ENCODE measurements around the gene PCSK7. TPM values are rescaled to one million over a fixed set of nuclear protein-coding genes. Genes with fewer than 3 reads are reported as not detected.
"Not testable (repeated sequence)": the region's sequence is repeated elsewhere in the genome, so short reads cannot be mapped to it uniquely, and the experiment has no call there.

PCSK7 gene
- total RNA-seq, 1 experiment from 2014 or later, result 45.7 TPM

GRCh38 chr11:117217141-117218084, 14.5 kb downstream of the PCSK7 start:
- DNase-seq (ENCODE audit: low read depth), result no peak

DNA sequence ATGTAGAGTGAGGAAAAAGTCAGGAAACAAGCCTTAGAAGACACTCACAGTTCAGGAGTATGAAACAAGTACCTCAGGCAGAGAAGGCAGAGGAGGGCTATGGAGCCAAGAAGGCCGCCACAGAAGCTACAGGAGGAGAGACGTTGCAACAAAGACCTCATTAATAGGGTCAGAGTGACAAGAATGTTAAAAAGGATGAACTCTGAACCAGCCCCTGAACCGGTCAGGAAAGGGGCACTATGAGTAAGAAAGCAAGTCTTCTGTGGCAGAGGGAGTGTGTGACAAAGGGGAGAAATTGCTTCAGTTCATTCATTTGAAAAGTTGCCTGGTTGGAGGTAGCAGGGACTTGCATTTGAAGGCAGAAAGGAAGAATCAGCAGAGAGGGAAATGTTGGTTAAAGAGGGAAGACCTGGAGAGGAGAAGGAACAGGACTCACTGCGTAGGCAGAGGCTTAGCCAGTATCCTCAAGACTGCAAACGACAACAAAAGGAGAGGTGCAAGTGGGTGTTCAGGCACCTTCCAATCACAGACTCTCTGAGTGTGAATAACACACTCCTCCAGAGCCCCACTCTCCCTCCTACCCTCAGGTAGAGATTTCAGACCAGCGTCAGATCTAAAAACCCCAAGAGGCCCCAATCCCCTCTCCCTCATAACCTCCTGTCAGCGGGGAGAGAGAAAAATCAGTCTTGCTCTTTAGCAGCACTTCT, 17.3 kb downstream of the PCSK7 start:
- no peak for DNase-seq (ENCODE audit: low read depth)

GRCh38 chr11:117212697-117213355, 19.0 kb downstream of the PCSK7 start:
- DNase-seq (ENCODE audit: low read depth), result no peak

GRCh38 chr11:117210620-117211019, 21.3 kb downstream of the PCSK7 start:
- DNase-seq (ENCODE audit: low read depth), result no peak

GRCh38 chr11:117209351-117210125, 22.3 kb downstream of the PCSK7 start:
- DNase-seq (ENCODE audit: low read depth), result not testable (repeated sequence)

DNA sequence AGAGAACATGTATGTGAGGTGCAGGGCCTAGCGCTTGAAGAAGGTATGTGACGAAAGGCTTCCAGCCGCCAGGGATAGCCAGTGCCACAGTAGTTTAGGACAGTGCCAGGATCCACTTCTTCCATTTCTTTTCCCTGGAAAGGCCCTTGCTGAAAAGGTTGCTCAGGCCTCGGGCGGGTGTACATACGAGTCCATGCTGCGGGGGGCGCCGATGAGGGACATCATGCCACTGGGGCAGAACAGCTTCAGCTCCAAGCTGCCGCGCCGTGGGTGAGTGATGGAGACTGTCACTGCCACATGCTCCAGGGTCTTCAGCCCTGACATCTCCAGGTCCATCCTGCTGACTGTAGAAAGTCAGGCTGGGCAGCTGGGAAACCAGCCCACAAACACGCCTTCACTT, 23.2 kb downstream of the PCSK7 start:
- not testable (repeated sequence) for DNase-seq (ENCODE audit: low read depth)

DNA sequence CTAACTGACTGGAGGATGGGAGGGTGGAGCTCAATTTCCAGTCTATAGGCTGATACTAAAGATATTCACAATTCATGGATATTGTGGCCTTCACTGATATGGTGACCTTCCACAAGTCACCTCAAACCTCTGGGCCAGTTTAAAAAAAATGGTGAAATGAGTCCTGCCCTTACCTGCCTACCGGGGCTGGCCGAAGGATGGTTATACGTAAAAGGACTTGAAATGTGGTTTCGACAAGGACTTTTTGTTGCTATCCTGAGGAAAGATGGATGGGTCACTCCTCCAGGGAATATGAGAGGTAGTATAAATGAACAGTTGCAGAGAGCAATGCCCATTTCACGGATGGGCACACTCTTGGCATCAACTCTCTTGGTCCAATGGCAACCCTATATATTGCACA, 24.4 kb downstream of the PCSK7 start:
- DNase-seq (ENCODE audit: low read depth), result not testable (repeated sequence)

DNA sequence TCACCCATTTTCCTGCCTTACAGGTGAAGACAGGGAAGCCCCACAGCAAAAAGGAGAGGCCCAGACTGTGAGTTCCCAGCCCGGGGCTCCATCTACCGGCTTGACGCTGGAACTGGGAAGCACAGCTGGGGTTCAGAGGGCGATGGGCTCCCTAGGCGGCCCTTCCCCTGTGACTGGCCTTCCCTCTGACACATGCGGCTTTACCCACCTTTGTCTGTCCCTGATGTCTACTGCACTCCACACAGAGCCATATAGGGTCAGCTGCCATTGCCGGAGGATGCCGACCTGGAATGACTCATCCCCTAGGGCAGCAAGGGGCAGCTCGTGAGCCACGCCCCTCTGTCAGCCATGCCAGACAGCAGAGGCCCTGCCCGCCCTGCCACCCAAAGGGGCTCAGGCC, 25.0 kb downstream of the PCSK7 start:
- peak; percentile 41 for DNase-seq (ENCODE audit: low read depth)

- DNase-seq (ENCODE audit: low read depth), result not testable (repeated sequence)
Measured at GRCh38 chr11:117206111-117206510, 25.8 kb downstream of the PCSK7 start.

DNA sequence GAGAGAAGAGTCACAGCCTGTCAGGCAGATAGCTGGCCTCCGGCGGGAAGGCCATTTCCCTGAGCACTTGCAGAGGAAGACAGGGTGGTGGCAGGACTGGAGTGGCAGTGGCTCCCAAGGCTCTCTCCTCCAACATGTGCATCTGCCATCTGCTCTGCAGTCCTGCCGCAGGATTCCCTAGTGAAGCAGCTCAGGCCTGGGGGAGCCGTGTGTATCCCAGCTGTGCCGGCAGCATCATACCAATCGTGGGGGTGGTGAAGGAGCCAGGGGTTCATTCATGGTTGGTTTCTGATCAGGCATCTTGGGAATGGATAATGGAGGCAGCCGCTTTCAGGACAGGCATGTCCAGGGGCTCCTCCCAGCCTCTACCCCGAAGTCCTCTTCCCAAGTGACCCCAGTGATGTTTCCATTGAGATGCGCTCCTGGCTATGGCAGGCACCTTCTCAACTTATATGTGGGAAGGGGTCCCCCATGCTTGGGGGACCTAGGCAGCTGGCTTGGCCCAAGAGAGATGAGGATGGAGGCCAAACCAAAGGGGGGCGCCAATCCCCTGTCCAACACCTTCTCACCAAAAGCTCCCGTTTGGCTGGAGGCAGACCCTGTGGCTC, 26.6 kb downstream of the PCSK7 start:
- no peak for DNase-seq (ENCODE audit: low read depth)

DNA sequence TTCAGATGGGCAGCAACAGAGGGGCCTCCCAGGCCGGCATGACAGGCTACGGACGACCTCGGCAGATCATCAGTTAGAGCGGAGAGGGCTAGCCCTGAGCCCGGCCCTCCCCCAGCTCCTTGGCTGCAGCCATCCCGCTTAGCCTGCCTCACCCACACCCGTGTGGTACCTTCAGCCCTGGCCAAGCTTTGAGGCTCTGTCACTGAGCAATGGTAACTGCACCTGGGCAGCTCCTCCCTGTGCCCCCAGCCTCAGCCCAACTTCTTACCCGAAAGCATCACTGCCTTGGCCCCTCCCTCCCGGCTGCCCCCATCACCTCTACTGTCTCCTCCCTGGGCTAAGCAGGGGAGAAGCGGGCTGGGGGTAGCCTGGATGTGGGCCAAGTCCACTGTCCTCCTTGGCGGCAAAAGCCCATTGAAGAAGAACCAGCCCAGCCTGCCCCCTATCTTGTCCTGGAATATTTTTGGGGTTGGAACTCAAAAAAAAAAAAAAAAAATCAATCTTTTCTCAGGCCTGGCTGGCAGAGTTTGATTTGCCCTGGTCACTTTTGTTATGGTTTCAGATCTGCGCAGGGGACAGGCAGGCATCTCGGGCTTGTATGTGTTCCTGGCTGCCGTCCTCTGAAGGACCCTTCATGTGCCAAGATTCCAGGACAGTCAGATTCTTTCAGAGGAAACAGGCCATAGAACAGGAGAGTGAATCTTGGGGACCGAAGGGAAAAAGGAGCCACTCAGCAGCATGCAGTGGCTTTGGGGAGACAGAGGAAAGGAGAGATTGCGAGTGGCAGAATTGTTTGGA, 27.4 kb downstream of the PCSK7 start:
- DNase-seq (ENCODE audit: low read depth), result no peak

- no peak for DNase-seq (ENCODE audit: low read depth)
Measured at GRCh38 chr11:117203069-117203407, 28.8 kb downstream of the PCSK7 start.

DNA sequence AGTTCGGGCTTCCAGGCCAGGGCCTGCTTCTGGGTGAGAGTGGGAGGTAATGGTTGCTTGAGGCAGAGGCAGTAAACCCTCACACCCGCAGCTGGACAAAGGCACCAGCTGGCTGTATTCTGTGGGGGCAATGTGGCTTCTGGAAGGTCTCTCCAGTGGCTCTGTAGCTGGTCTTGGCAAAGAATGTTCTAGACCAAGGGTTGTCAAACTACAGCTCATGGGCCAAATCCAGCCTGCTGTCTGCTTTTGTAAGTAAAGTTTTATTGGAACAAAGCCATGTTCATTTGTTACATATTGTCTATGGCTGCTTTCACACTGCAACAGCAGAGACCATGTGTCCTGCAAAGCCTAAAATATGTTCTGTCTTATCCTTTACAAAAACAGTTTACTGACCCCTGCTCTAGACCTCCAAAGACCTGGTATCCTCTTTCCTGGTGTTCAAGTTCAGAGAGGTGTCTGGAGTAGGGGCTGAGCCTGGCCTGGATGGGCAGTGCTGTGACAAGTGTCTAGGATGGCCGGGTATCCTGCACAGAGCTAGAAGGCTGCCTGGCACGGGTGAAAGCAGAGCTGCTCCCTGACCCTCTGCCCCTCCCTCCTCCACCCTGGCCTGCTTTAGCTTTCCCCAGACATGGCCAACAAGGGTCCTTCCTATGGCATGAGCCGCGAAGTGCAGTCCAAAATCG, 29.3 kb downstream of the PCSK7 start:
- no peak for DNase-seq (ENCODE audit: low read depth)

GRCh38 chr11:117201658-117202305, 30.1 kb downstream of the PCSK7 start:
- DNase-seq (ENCODE audit: low read depth), result no peak

- DNase-seq (ENCODE audit: low read depth), result no peak
Measured at GRCh38 chr11:117200813-117201657, 30.8 kb downstream of the PCSK7 start.

DNA sequence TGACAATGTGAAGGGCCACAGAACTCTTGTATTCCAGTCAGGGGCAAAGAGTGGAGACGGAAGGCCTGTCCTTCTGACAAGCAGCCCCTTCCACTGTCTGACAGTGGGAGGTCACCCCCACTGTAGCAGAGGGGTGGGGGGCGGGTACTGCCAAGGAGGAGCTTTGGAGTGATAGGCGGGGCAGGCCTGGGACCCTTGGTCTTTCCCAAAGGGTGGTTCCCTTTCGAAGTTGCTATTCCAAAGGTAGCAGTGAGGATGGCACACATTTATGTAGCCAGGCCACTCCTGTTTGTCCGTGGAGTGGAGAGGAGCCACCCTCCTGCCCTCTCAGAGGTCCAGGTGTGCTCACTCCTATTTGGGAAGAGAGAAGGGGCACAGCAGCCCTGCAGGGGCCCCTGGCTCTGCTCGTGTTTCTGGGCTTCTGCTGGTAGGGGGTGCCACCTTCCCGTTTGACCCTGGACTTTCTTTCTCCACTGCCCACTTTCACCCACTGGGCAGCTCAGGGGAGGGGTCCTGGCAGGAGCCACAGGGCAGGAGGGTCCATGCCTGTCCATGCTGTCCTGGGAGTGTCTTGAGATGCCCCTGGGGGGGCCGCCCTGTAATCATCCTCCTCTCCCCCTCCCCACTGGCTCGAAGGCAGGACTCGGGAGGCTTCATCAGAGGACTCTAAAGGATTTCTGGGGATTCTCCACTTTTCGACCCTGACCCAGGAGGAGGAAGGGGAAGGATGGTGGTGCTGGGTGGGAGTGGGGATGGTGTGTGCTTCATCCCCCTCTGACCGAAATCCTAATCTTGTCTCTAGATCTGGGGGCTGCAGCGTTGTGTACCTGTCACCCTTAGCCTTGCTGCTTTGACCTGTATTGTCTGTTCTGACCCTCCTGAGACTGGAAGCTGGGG, 31.7 kb downstream of the PCSK7 start:
- DNase-seq (ENCODE audit: low read depth), result no peak
